ENCODE data around the gene PREB. TPM values are rescaled to one million over a fixed set of nuclear protein-coding genes. Genes with fewer than 3 reads are reported as not detected.

Gene PREB
- total and polyA plus RNA-seq, 2 donors (not counting 3 experiments of a cell fraction or from before 2014, with no cell fraction given) = 47.2 to 73.3 TPM

DNA sequence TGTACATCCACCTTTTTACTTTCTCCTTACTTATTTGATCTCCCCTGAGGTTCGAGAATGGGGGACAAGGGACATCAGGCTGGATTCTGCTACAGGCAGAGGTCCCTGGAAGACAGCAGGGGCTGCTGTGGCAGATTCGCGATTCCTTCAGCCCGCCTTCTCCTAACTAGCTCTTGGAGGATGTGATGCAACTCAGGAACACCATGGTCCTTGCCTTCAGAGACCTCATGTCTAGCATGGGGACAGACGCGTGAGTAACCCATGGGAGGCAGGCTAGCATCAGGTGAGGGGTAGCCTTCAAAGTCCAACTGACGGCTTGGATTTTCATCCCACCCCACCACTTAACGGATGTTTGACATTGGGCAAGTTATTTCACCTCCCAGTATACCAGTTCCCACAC is 13.5 kb upstream of the PREB start:
- H3K9me1 ChIP-seq (replicated peaks; ENCODE audit: control insufficient read depth, extremely low read depth, insufficient read depth, low read length) = no peaks in the 10 kb centered on the region
- no TSS peak for BruUV-seq (replicated peaks)
- H3K27ac ChIP-seq (ENCODE audit: insufficient read depth, low read depth, low read length) = no peak overlapping the region
- no peaks in the 10 kb centered on the region for H4K20me1 ChIP-seq (replicated peaks; ENCODE audit: control insufficient read depth, extremely low read depth, insufficient read depth, low read length)
- no peak overlapping the region for H3K4me3 ChIP-seq (replicated peaks in 1 of 3; ENCODE audit: insufficient read depth in 1 of 3, low read depth in 1 of 3, low read length in 3 of 3)
- H3K79me2 ChIP-seq (ENCODE audit: control insufficient read depth, insufficient read depth, low read length) = no peaks in the 10 kb centered on the region
- DNase-seq (ENCODE audit: low read depth, low spot score) = no peak
- intact Hi-C loops (cut with micrococcal nuclease) = no loop called here
- H2AFZ ChIP-seq (ENCODE audit: low read depth, low read length) = no peak overlapping the region
- no peak for FAIRE-seq
- no peak overlapping the region for H3K9ac ChIP-seq (replicated peaks; ENCODE audit: extremely low read depth, insufficient read depth, low read length)
- ChIA-PET CTCF (interaction anchor here (0.8 kb wide), 2 partner anchors 12 to 22 kb away, joined by 3 to 4 read pairs; no protein-coding TSS in a partner anchor), POLR2A (interaction anchor here (0.6 kb wide), 1 partner anchor 11 kb away, joined by 9 read pairs; no protein-coding TSS in a partner anchor)
- H3K9me3 ChIP-seq (replicated peaks; ENCODE audit: control insufficient read depth, insufficient read depth, low read length) = no peaks in the 10 kb centered on the region
- H3K36me3 ChIP-seq (ENCODE audit: control insufficient read depth in 2 of 2, extremely low read depth in 1 of 2, insufficient read depth in 2 of 2, low read length in 2 of 2) = no peaks in the 10 kb centered on the region
- peaks cover 5 to 11% of the 10 kb centered on the region in 2 experiments for H3K27me3 ChIP-seq (ENCODE audit: control insufficient read depth in 2 of 2, insufficient read depth in 2 of 2, low read length in 2 of 2)
- no peaks in the 10 kb centered on the region for H3K4me1 ChIP-seq (ENCODE audit: control insufficient read depth, extremely low read depth, insufficient read depth, low read length)
- TF ChIP-seq MYC (IDR thresholded peaks at IDR 0.05; ENCODE audit: low read depth, low read length) = no peak
- TF ChIP-seq FOS (IDR thresholded peaks at IDR 0.05; ENCODE audit: borderline replicate concordance, insufficient read depth, low read length) = no peak
- TF ChIP-seq POLR2A (IDR thresholded peaks at IDR 0.05; ENCODE audit: low read depth, low read length) = no peak
- no peak for TF ChIP-seq POLR2AphosphoS5 (IDR thresholded peaks at IDR 0.05; ENCODE audit: insufficient read depth, low read depth, low read length)
- no peak for TF ChIP-seq JUN (IDR thresholded peaks at IDR 0.05; ENCODE audit: borderline replicate concordance, insufficient read depth, insufficient read length, low read depth)
- TF ChIP-seq, protein P1, sequence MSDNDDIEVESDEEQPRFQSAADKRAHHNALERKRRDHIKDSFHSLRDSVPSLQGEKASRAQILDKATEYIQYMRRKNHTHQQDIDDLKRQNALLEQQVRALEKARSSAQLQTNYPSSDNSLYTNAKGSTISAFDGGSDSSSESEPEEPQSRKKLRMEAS (IDR thresholded peaks at IDR 0.05; ENCODE audit: insufficient read depth, insufficient read length) = no peak
- no peak for TF ChIP-seq GATA2 (IDR thresholded peaks at IDR 0.05; ENCODE audit: insufficient read depth, insufficient read length, low read depth, low read length)
- TF ChIP-seq, protein P2, sequence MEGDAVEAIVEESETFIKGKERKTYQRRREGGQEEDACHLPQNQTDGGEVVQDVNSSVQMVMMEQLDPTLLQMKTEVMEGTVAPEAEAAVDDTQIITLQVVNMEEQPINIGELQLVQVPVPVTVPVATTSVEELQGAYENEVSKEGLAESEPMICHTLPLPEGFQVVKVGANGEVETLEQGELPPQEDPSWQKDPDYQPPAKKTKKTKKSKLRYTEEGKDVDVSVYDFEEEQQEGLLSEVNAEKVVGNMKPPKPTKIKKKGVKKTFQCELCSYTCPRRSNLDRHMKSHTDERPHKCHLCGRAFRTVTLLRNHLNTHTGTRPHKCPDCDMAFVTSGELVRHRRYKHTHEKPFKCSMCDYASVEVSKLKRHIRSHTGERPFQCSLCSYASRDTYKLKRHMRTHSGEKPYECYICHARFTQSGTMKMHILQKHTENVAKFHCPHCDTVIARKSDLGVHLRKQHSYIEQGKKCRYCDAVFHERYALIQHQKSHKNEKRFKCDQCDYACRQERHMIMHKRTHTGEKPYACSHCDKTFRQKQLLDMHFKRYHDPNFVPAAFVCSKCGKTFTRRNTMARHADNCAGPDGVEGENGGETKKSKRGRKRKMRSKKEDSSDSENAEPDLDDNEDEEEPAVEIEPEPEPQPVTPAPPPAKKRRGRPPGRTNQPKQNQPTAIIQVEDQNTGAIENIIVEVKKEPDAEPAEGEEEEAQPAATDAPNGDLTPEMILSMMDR (IDR thresholded peaks at IDR 0.05; ENCODE audit: extremely low read depth in 1 of 2, insufficient read depth in 1 of 2, low read depth in 1 of 2, low read length in 2 of 2) = no peak
- TF ChIP-seq EZH2 (IDR thresholded peaks at IDR 0.05; ENCODE audit: borderline replicate concordance, low read depth, low read length, severe bottlenecking) = no peak
- no peak overlapping the region for H3K4me2 ChIP-seq (ENCODE audit: insufficient read depth, low read length)
- dilution Hi-C loops (cut with MboI; ENCODE audit: extremely low pct_ligation_motif_present, low sequenced_read_pairs) = no loop called here
